Non-pigmented ciliary epithelial cell (primary cell): ENCODE data around the gene ACSS2.

Experiments
- DNase-seq: peaks from one replicate; pipeline ENCODE4 v3.0.0-alpha.2; 2010; ENCODE audit warnings: low read depth

Gene ACSS2

DNA sequence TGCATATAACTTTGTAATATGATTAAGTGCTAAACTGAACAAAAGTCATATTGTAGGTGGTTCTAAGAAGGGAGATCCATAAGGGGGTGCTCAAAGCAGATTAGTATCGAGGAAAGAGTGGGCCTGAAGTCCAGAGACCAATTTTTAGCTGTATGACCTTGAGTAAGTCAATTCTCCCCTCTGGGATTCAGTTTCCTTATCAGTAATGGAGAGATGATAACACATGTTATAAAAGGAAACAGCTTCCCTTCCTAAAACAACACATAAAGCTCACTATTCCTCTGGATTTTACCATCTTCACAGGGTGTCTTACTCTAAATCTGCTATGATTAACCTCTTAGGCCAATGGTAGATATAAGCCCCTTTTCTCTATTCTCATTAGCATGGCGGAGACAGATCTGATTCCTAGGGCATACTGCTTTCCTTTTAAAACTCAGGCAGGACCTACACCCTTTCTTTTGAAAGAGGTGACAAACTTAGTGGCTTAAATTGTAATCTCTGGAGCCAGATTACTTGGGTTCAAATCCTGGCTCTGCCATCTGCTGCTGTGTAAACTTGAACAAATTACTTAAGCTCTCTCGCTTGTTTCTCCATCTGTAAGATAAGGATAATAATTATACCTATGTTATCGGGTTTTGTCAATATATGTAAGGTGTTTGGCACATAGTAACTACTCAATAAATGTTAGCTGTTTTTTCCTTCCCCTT is 39.5 kb downstream of the ACSS2 start:
- no peak for DNase-seq

GRCh38 chr20:34916774-34917354 is 40.5 kb downstream of the ACSS2 start:
- no peak for DNase-seq

- DNase-seq: no peak
Measured at GRCh38 chr20:34920055-34920454, 43.6 kb downstream of the ACSS2 start.

- no peak for DNase-seq
Measured at GRCh38 chr20:34921436-34921835, 45.0 kb downstream of the ACSS2 start.

- no peak for DNase-seq
Measured at GRCh38 chr20:34922654-34923381, 46.4 kb downstream of the ACSS2 start.

DNA sequence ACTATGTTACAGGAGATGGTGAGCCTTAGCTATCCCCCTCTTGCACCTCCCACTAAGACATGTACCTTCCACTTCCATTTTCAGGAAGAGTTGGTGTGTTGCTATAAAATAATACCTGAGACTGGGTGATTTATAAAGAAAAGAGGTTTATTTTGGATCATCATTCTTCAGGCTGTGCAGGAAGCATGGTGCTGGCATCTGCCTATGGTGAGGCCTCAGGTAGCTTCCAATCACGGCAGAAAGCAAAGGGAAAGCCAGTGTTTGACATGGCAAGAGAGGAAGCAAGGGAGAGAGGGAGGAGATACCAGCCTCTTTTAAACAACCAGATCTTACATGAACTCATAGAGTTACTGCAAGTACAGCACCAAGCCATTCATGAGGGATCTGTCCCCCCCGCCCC is 47.0 kb downstream of the ACSS2 start:
- DNase-seq: no peak

- no peak for DNase-seq
Measured at GRCh38 chr20:34925341-34925740, 48.9 kb downstream of the ACSS2 start.

GRCh38 chr20:34925981-34926380 is 49.6 kb downstream of the ACSS2 start:
- no peak for DNase-seq

DNA sequence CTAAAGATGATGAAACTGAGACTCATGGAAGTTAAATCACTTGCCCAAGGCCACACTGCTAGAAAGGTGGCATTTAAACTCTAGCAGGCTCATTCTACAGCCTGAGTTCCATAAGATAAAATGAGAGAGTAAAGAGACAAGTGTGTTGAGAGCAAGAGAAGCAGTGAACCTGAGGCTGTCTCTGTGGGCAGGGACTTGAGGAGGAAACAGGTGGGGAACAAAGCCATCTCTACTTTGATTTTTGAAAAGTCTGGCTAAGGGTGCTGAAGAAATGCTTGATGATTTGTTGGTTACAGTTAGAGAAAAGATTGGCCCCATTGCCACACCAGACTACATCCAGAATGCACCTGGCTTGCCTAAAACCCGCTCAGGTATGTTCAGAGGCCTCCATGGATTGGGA is 50.2 kb downstream of the ACSS2 start:
- no peak for DNase-seq

GRCh38 chr20:34927736-34928135 is 51.3 kb downstream of the ACSS2 start:
- no peak for DNase-seq

DNA sequence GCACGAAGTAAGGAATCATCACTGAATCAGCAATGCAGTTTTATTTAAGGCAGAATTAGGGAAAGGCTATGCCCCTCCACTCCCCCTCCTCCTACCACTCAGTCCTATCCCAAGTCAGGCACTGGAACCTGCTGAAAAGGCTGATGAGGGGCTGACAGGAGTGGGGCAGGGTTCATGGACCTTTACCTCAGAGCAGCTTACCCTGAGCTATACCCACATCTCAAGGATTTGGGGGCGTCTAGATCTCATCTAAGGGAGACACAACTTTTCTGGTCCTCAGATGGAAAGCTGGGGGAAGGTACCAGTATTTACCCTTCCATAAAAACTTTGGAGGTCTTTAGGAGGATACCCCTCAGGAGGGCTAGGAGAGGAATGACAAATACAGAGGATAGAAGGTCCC is 52.0 kb downstream of the ACSS2 start:
- no peak for DNase-seq

DNA sequence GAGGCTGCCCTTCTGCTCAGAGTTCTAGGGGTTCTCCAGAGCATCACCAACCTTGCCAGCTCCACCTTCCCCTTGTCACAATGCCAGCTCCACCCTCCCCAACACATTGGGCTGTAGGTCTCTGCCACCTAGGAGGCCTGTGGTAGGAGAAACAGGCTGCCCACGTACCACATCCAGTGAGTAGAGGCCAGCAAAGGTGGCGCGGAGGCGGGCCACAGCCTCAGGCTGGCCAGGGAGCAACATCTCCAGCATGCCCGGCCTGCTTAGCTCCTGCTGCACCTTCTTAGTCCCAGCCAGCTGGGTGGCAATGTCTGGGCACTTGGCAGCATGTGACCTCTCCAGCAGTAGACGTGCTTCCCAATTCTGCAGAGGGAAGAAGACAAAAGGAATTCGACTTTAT is 55.4 kb downstream of the ACSS2 start:
- no peak for DNase-seq

- no peak for DNase-seq
Measured at GRCh38 chr20:34938466-34939163, 62.2 kb downstream of the ACSS2 start.

DNA sequence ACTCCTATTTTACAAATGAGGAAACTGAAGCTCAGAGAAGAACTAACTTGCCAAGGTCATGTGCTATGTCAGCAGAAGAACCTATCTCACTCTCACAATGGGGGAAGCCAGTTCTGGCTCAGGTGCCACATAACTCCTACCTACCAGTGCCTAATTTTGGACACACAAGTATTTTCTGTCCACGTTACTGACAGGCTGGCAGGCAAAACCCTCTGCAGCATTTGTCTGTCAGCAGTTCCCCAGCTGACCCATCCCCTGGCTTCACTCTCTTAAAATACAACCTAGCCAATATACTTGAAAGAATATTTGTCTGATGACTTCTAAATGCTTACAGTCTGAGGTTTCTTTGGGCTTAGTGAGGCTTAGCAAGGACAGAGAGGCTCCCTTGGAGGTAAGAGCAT is 63.7 kb downstream of the ACSS2 start:
- DNase-seq: no peak

DNA sequence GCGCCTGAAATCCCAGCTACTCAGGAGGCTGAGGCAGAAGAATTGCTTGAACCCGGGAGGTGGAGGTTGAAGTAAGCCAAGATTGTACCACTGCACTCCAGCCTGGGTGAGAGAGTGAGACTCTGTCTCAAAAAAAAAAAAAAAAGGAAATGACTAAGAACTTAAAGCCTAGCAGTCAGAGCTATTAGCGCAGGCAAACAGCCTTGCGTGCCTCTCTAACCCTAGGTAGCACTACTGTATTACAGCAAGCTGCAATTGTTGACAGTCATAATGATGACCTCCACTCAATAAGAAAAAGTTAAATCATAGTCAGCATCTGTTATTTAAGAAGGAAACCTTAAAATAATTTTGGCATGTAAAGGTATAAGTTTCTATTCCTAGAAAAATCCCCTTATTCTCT is 64.8 kb downstream of the ACSS2 start:
- no peak for DNase-seq

GRCh38 chr20:34942301-34942700 is 65.9 kb downstream of the ACSS2 start:
- no peak for DNase-seq

GRCh38 chr20:34943808-34944567 is 67.6 kb downstream of the ACSS2 start:
- no peak for DNase-seq

- DNase-seq: no peak
Measured at GRCh38 chr20:34945315-34946077, 69.1 kb downstream of the ACSS2 start.

- DNase-seq: no peak
Measured at GRCh38 chr20:34946661-34947060, 70.2 kb downstream of the ACSS2 start.

DNA sequence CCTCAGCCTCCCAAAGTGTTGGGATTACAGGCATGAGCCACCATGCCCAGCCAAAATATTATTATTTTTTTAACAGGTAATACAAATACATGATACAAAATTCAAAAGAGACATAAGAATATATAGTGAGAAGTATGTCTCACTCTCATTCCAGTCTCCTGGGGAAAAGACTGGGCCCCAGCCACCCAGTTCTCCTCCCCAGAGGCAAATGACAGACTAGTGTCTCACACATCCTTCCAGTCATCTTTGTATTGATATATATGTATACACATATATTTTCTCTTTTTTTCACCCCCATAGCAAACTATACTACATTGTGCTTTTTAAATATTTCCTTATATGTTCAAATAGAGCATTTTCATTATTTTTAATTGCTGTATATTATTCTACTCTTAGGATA is 70.9 kb downstream of the ACSS2 start:
- no peak for DNase-seq

GRCh38 chr20:34948030-34948429 is 71.6 kb downstream of the ACSS2 start:
- DNase-seq: peak; percentile 65
